ENCODE results near the gene CRBN.

DNA sequence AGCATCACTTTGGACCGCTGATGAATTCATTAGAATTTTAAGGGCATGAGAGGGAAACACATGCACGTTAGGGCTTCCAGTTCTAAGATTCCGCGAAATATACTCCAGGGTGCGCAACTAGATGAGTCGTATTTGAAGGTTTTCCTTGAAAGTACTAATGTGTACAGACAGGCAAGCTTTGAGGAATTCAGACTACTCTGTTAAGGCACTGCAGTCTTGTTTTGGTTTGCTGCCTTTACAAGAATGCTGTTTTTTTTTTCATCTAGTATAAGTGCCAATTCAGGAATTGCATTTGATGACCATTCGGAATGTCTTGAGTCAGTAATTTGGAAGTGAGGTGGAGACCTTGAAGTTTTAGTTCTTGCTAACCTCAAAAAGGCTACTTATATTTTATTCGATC lies 33.7 kb downstream of the CRBN start:
- TF ChIP-seq, protein P1, sequence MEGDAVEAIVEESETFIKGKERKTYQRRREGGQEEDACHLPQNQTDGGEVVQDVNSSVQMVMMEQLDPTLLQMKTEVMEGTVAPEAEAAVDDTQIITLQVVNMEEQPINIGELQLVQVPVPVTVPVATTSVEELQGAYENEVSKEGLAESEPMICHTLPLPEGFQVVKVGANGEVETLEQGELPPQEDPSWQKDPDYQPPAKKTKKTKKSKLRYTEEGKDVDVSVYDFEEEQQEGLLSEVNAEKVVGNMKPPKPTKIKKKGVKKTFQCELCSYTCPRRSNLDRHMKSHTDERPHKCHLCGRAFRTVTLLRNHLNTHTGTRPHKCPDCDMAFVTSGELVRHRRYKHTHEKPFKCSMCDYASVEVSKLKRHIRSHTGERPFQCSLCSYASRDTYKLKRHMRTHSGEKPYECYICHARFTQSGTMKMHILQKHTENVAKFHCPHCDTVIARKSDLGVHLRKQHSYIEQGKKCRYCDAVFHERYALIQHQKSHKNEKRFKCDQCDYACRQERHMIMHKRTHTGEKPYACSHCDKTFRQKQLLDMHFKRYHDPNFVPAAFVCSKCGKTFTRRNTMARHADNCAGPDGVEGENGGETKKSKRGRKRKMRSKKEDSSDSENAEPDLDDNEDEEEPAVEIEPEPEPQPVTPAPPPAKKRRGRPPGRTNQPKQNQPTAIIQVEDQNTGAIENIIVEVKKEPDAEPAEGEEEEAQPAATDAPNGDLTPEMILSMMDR (IDR thresholded peaks at IDR 0.05): no peak
- TF ChIP-seq POLR2A (IDR thresholded peaks at IDR 0.05): no peak
